SH-SY5Y (cell line): ENCODE results near the gene GRM5.
"Not testable (repeated sequence)": the region's sequence is repeated elsewhere in the genome, so short reads cannot be mapped to it uniquely, and the experiment has no call there.

Experiments used
- GATA2 ChIP-seq: IDR thresholded peaks from 2 replicates; pipeline ENCODE4 v1.6.1; 2011; ENCODE audit warnings: mild to moderate bottlenecking, low read depth, low read length
- GATA3 ChIP-seq: IDR thresholded peaks from 2 replicates; pipeline ENCODE4 v1.6.1; 2011; ENCODE audit warnings: low read depth, mild to moderate bottlenecking, low read length, moderate library complexity

Gene GRM5

GRCh38 chr11:89065651-89066201, at the start of gene GRM5:
Gene GRM5 (minus strand): TSS chr11:89065982. CDS start chr11:89047872, 18,110 bp downstream.
- TF ChIP-seq GATA3, GATA2: not testable (repeated sequence)

GRCh38 chr11:89067264-89067663, 1.5 kb upstream of the GRM5 start:
- TF ChIP-seq GATA2 (no peak), GATA3 (no peak)

GRCh38 chr11:89065066-89065465, 716 bp downstream of the GRM5 start:
- no peak for TF ChIP-seq GATA2

DNA sequence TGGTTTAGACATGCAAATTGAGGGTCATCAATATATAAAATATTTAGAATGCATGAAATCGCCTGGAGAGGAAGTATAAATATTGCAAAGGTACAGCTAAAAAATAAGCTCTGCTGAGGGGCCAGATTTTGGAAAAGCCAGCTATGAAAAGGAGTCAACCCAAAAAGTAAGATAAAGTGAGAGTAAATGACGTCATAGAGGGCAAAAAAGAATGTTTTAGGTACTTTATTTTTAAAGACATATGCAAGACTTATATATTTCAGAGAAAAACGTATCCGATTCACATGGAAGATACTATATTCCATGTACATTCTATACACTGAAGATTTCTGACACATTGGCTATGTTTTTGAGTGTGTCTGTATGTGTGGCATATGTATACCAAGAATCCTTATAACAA, 13.6 kb downstream of the GRM5 start:
- no peak for TF ChIP-seq GATA2
- no peak for TF ChIP-seq GATA3

GRCh38 chr11:89021339-89021738, 44.4 kb downstream of the GRM5 start:
- TF ChIP-seq GATA3 (no peak), GATA2 (no peak)

DNA sequence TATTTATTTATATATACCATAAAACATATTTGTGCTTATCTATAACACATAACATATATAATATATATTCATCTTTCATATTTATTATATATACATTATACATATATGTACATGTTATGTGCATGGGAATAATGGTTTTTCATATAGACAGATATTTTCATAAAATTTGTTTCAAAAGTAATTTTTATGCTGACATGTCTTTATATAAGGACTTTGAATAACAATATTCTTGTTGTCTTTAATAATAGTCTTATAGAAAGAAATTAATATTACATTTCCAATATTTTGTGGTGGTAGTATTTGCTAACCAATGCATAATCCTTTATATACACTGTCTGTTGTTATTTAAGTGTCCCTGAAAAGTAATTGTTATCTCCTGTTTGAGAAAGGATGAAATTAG, 49.6 kb downstream of the GRM5 start:
- TF ChIP-seq GATA3 (no peak), GATA2 (no peak)

DNA sequence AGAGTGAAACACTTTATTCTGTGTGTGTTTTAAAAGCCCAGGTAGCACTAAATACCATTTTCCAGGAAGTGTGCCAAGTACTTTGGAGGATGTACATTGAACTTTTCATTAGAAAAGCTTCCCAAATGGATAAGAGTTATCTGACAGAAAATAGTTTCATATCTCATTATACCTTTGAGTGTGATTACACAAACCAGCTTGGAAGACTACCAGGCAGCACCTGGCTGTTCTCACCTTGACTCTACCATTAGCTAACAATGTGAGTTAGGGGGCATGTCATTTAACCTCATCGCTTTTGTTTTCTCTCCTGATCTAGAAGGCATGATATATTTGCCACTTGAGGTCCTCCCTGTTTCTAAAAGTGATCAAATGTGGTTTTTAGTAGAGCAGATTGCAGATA, 50.2 kb downstream of the GRM5 start:
- no peak for TF ChIP-seq GATA3
- no peak for TF ChIP-seq GATA2

DNA sequence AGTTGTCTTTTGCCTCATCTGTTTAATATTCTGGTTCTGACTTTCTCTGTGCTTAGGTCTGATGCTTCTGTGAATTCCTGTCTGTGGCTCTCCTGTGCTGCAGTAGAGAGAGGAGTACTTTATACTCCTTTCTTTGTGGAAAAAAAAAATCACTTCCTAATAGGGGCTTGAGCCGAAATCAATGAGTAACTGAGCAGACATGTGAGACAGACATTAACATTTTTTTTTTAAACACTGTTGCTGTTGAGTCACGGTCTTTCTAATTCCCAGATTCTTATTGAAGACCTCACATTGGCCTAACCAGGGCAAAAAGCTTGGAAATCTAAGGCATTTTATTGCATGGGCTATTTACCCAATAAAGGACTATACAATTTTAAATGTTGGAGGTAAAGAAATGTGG, 86.1 kb downstream of the GRM5 start:
- TF ChIP-seq GATA3 (no peak), GATA2 (no peak)

- TF ChIP-seq GATA2 (no peak), GATA3 (no peak)
Measured at GRCh38 chr11:88972210-88972609, 93.6 kb downstream of the GRM5 start.

- TF ChIP-seq GATA3 (no peak), GATA2 (no peak)
Measured at GRCh38 chr11:88950975-88951374, 114.8 kb downstream of the GRM5 start.

GRCh38 chr11:88909500-88909899, 156.3 kb downstream of the GRM5 start:
- TF ChIP-seq GATA3 (no peak), GATA2 (no peak)

DNA sequence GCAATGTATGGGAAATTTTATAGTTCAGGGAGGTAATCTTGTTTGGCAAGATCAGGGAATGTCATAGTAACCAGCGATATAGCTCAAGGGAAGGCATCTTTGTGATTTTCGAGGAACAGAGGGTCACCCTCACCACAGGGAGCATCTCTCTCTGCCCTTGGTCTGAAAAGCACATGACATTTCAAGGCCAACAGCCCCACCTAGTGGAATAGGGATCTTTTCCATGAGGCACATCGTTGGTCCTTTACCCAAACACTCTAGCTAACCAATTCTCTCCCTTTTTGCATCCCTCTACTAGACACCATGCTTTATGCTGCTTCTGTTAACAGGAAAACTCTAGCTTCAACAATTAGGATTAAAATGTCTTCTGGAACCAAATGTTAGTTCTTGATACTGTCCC, 179.0 kb downstream of the GRM5 start:
- TF ChIP-seq GATA2: no peak
- TF ChIP-seq GATA3: no peak

- TF ChIP-seq GATA3 (no peak), GATA2 (no peak)
Measured at GRCh38 chr11:88861618-88862017, 204.2 kb downstream of the GRM5 start.

- no peak for TF ChIP-seq GATA3
- no peak for TF ChIP-seq GATA2
Measured at GRCh38 chr11:88849368-88849767, 216.4 kb downstream of the GRM5 start.

DNA sequence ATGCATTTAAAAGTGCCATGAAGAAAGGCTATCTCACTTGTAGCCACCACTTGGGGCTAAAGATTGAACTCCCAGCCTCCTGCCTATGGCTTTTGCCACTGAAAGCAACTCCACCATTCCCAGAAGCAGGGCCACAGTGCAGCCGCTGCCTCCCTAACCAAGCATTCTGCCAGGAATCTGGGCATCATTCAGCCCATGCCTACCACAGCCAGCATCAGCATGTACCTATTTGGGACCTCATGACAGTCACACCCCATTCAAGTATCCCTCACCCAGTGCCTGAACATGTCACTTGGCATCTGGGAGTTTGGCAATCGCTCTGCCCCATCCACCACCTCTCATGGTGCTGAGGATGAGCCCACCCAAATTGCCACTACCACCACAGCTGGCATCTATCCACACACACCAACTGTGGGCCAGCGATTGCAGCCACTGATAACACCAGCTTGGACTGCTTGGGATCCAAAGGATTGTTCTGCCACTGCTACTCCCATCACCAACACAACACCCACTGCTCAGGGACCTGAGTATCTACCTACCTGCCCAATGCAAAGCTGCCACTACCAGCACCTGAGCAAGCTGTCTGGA, 234.4 kb downstream of the GRM5 start:
- TF ChIP-seq GATA3 (no peak), GATA2 (no peak)
